ENCODE data around the gene LSAMP. TPM values are rescaled to one million over a fixed set of nuclear protein-coding genes. Genes with fewer than 3 reads are reported as not detected.
A peak's percentile ranks its signal among the peaks of the same experiment; 100 is the strongest.

The LSAMP gene
- total and polyA plus RNA-seq, 2 of the 4 experiments (the other 2 are of a cell fraction) = 7.9 to 8.0 TPM

GRCh38 chr3:115832265-115832664, 613.0 kb downstream of the LSAMP start:
- DNase-seq (no peak), ATAC-seq (ENCODE audit: low read depth) (no peak)
- Histone ChIP-seq H3K18ac (ENCODE audit: low read depth, low read length) (no peak overlapping the region), H3K9me3 (ENCODE audit: control insufficient read depth, insufficient read depth, low read length) (no peaks in the 10 kb centered on the region), H4K20me1 (ENCODE audit: insufficient read depth, low read length) (no peaks in the 10 kb centered on the region), H4K91ac (ENCODE audit: insufficient read depth, low read depth, low read length) (no peak overlapping the region), H3K27ac (ENCODE audit: insufficient read depth, low read length) (no peak overlapping the region), H3K14ac (replicated peaks; ENCODE audit: low read depth, low read length) (no peak overlapping the region), H3K27me3 (ENCODE audit: control insufficient read depth, insufficient read depth, low read length) (no peaks in the 10 kb centered on the region), H3K9ac (ENCODE audit: low read depth, low read length) (no peak overlapping the region), H4K8ac (ENCODE audit: low read depth in 2 of 2, low read length in 2 of 2) (no peak overlapping the region), H3K4me1 (ENCODE audit: control insufficient read depth, insufficient read depth, low read length) (peaks cover 10% of the 10 kb centered on the region), H2AK9ac (replicated peaks; ENCODE audit: low read depth, low read length, poor library complexity) (no peak overlapping the region), H3K9me1 (ENCODE audit: insufficient read depth, low read length) (peaks cover 4% of the 10 kb centered on the region; the same call in 1 of the 2 replicates), H3K4ac (ENCODE audit: low read depth, low read length) (no peak overlapping the region), H3K4me2 (ENCODE audit: low read depth, low read length) (no peak overlapping the region), H3K56ac (ENCODE audit: extremely low read depth, insufficient read depth, low read length) (no peak overlapping the region), H3K36me3 (ENCODE audit: control insufficient read depth, insufficient read depth, low read length) (no peaks in the 10 kb centered on the region), H2BK5ac (ENCODE audit: low read depth, low read length, poor library complexity, severe bottlenecking) (no peak overlapping the region), H4K5ac (ENCODE audit: low read depth, low read length) (no peak overlapping the region), H3K23ac (ENCODE audit: low read depth, low read length) (no peak overlapping the region), H2BK120ac (ENCODE audit: low read depth, low read length) (no peak overlapping the region), H3K4me3 (ENCODE audit: insufficient read depth, low read depth, low read length) (no peak overlapping the region), H2AFZ (replicated peaks; ENCODE audit: low read length, poor library complexity) (no peak overlapping the region), H2BK20ac (ENCODE audit: low read depth, low read length) (no peak overlapping the region), H2BK15ac (ENCODE audit: low read depth, low read length) (0 out of 3 replicates have a peak overlapping the region, but pooled peaks have one; percentile 2), H2AK5ac (ENCODE audit: low read depth, low read length) (no peak overlapping the region), H3K79me1 (ENCODE audit: low read depth in 1 of 2, low read length in 2 of 2) (no peaks in the 10 kb centered on the region)
- dilution Hi-C loops (cut with HindIII; ENCODE audit: low sequenced_read_pairs, unreplicated experiment) = no loop called here
- ChIA-PET POLR2A (ENCODE audit: unreplicated experiment) (no interaction called here), CTCF (interaction anchor here (0.8 to 1.6 kb wide), 3 partner anchors 17 to 91 kb away, joined by 3 to 4 read pairs (median 3); no protein-coding TSS in a partner anchor)
- in situ Hi-C loops (cut with MboI; ENCODE audit: low sequenced_read_pairs) = no loop called here
- TF ChIP-seq RFX5 (IDR thresholded peaks at IDR 0.05; ENCODE audit: low read depth, low read length) (no peak), SMC3 (IDR thresholded peaks at IDR 0.05; ENCODE audit: low read depth, low read length) (no peak), RCOR1 (IDR thresholded peaks at IDR 0.05; ENCODE audit: insufficient replicate concordance, low read length) (no peak), MAZ (IDR thresholded peaks at IDR 0.05; ENCODE audit: borderline replicate concordance, low read depth, low read length) (no peak), POLR2A (IDR thresholded peaks at IDR 0.05; ENCODE audit: low read depth, low read length) (no peak), MAFK (IDR thresholded peaks at IDR 0.05; ENCODE audit: low read depth, low read length) (no peak)
- WGBS, 2 experiments (ENCODE audit: extremely low coverage in 2 of 2, insufficient read length in 1 of 2) = no CpG with 5 or more reads among the region's 3 CpGs
- no TSS peak for BruUV-seq (replicated peaks)
- intact Hi-C loops (cut with micrococcal nuclease) = loop anchor here (5.0 kb wide), 1 partner anchor 925 kb away; no protein-coding TSS in a partner anchor
